NCI-H1092 treated with DMSO at 0.1 percent for 48 hours (cell line): Measurements from ENCODE around the gene LRP2.

ENCODE experiments used
- DNase-seq: peaks from one replicate; lab custom pipeline; 2025; lab: John Stamatoyannopoulos, UW

The LRP2 gene

DNA sequence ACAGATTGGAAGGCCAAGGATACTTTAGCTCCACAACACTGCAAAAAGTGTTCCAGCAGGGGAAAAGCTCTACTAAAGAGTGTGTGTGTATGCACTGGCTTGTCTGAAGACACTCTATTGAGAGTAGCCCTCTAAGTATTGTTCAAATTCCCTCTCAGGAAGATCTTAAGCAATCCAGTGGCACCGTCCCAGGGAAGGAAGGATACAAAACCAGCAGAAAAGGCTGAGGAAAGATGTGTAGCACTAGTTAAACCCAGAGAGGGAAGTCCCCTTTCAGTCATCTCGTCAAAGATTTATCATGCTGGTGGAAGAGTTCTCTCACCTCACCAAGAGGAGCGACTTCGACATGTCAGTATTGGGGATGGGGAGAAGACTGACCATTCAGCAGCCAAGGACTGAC is 242.5 kb downstream of the LRP2 start:
- DNase-seq = no peak

DNA sequence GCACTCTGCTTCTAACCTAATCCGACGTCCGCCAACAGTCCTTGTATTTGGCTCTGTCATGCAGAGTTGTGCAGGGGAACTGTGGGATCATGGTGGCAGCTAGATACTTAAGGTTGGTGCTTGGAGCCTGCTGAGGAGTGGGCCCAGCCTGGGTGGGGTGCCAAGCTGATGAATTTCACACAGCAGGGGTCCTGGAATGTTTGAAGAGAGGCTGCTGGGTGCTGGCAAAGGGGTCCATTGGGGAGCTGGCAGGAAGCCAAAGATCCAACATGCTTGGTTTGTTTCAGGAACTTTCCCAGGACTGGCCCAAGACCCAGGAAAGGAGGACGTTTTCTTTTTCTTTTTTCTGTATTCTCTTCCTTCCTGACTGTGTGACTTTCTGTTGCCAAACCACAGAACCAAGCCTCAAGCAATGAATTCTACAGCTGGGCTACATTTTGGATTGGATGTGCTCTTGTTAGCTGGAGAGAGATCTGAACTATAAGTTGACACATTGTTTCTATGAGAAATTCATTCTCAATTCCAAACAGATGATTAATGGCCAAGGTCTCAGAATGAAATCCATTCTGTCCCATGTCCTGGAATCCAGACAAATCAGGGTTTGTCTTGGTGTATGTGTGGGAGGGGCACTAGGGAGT is 243.1 kb downstream of the LRP2 start:
- no peak for DNase-seq

DNA sequence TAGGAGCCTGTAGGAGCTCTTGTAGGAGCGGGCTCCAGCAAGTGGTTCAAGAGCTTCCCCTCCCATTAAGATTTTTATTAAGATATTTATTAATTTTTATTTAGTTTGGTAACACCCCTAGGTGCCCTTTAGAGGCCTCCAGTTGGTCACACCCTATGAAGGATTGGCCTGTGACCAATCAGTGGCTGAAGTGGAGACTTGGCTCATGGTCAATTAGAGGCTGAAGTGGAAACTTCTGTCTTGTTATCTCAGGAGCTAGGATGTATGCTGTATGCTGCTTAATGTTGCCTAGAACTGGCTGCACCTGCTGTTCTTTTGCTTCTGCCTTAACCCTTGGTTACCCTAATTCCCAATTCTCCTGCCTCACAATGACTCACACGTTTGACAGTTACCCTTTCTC is 244.3 kb downstream of the LRP2 start:
- DNase-seq = no peak

DNA sequence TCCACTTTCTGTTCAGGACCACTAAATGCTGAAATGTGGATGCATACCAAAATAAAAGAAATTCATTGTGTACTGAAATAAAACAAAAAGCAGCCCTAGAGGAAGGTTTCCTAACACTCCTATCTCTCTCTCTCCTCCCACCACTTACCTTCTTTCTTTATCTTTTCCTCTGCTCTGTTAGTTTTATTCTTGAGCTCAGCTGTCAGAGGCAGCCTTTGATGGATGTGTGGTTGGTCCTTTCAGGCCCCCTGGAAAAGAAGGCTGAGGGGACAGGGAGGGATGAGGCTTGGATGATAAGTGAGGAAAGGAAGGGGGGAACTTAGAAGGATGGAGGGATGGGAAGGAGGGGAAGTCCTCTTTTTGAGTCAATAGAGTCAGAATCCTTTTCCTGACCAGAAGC is 245.3 kb downstream of the LRP2 start:
- no peak for DNase-seq

DNA sequence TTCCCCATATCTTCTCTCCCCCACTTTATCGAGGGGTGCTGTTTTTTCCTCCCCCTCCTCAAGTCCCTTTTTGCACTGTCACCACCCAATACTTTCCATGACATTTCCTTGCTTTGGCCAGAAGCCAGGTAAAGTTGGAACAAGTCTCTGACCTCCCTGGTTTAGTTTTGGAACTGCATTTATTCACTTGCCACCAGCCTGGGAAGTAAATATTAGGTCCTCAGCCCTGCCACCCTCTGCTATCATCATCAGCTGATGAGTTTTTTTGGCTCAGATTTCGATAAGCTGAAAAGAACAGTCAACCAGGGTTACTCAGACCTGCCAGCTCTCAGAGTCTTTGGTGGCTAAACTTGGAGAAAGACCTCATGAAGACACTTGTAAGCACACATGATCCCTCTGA is 246.0 kb downstream of the LRP2 start:
- DNase-seq = no peak

DNA sequence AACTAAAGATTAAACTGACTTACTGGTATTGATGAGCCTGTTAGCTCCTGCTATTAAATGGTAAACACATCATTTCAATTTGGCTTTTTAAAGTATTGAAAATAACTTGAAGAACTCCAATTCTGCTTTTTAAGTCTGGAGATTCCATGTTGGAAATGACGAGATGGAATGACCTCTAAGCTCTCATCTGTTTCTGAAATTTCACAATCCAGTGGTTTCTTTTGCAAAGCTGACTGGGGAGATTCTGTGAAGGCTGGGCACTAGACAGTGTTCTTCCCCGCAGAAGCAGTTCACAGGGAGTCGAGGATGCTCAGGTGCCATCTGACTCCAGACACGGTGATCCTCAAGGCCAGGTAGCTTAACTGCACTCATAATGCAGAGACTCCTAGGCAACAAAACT is 248.3 kb downstream of the LRP2 start:
- no peak for DNase-seq

DNA sequence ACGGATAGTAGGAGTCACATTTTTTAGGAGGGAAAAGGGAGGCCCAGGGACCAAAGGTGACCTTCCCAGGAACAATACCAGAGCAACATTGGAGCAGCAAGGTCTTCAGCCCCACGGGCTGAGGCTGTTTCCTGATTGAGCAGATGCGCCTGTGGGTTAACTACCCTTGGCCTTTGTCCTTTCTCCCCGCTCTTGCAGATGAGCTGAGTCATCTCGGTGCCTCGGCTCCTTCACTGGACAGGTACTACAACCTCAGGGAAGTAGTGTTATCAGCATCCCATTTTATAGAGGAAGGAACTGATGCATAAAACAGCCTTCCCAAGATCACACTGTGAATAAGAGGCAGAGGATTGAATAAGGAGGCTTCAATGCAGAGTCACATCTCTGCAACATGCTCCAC is 249.5 kb downstream of the LRP2 start:
- DNase-seq = no peak

DNA sequence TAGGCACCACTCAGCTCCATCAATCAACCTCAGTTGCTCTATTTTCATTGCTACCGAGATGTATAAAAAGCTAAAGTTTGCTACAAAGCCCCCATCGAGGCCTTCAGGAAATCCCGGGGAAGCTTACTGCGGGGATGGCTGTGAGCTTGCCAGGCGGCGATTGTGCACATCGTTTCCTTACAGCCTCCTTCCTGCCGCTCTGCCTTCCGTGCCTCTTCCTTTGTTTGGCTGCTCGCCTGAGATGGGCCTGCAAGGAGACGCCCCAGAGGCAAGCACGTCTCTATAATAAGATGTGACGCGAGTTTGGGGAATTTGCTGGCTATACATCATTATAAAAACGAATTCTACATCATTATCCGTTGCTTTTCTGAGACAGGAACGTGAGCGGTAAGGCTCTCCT is 251.4 kb downstream of the LRP2 start:
- no peak for DNase-seq

DNA sequence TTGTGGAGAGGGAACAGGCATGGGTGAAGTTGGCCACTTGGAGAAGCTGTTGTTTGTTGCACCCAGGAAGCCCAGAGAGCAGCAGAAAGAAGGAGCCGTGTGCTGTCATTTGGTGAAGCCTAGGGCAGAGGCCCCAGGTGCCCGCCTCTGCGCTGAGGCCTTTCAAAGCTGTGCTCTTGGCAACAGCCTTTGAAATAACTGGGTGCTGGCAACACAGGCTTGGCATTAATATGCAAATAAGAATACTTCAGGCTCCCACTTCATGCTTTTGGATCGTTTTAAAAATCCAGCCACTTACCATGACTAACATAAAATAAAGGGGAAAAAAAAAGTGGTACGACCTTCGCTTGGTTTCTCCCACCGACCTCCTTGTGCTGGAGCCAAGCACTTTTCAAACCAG is 251.9 kb downstream of the LRP2 start:
- DNase-seq = no peak

DNA sequence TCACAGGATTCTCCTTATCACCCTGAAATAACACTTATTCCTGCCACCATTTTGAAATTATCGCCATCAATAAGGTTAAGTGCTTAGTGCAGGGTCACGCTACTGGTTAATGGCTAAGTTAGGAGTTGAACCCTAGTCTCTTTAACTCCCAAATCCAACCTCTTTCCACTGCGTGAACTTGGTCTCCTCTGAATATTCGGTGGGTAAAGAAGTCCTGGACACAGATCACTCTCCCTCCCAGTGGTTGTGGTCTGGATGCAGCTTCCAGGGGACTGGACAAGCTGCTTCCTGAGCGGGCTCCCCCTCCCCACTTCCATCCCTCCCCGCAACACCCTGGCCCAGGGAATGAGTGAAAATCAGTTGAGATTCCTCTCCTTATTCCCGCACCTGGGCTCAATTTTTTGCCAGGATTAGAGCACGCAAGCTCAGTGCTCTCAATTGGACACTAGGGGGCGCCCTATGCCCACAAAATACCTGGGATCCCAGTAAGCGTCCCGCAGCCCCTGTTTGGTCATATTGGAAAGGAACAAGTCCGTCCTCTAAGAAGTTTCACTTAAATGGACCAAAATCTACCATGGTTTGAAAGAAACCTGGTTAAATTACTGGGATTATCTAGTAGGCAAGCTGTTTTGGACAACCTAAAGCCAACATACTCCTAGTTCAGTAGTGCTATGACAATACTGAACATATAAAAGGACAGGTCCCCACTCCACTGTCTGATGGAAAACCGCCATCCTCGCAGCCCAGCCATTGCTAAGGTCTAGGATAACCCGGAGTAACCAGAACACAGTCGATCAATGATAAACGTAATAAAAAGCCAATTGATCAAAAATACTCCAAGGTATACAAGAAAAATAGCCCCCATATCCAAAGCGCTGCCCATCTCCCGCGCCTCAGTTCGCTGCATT is 252.6 kb downstream of the LRP2 start:
- DNase-seq = peak; percentile 54

DNA sequence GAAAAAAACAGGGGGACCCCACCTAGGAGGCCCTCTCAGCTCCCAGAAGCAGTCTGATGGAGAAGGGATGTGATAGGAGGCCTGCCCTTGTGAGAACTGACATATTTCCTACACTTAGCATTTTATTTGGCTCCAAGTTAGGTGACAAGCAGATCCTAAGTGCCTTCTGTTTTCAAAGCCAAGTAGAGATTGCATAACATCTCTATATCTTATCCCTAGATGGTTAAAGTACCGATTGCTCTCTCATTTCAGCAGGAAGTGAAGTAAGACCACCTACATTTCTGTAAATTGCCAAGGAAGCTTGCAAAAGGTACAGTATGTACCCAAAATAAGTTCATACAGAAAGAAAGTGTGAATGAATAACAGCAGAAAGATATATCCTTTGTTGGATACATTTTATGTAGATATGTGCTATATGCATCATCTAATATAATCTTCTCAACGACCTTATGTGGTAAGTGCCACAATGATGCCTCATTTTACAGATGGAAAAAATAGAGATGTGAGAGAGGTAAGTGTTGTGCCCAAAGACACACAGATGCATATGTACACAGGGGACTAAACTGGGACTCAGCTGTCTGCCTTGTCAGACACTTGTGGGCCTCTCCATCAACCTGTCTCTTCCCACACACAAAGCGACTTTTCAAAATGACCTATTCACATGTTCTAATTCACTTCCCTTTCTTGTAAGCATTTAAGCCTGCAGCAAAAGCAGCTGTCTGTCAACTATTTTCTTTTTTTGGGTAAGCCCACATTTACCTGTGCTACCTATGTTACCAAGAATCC is 254.0 kb downstream of the LRP2 start:
- DNase-seq = no peak

DNA sequence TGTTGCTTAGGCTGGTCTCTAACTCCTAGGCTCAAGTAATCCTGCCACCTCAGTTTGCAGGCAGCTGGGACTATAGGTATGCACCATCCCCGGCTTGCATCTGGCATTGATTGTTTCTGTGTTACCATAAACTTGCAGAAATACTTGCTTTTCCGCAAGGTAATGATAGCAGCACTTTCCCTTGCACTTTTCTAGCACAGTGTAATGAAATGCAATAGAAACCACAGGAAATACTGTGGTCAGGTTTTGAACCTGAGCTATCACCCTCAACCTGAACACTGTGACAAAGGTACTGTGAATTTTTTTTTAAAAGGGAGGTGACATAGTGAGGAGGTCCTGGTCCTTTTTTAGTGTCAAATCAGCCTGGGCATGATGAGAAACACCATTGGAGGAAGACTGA is 254.7 kb downstream of the LRP2 start:
- DNase-seq = no peak

DNA sequence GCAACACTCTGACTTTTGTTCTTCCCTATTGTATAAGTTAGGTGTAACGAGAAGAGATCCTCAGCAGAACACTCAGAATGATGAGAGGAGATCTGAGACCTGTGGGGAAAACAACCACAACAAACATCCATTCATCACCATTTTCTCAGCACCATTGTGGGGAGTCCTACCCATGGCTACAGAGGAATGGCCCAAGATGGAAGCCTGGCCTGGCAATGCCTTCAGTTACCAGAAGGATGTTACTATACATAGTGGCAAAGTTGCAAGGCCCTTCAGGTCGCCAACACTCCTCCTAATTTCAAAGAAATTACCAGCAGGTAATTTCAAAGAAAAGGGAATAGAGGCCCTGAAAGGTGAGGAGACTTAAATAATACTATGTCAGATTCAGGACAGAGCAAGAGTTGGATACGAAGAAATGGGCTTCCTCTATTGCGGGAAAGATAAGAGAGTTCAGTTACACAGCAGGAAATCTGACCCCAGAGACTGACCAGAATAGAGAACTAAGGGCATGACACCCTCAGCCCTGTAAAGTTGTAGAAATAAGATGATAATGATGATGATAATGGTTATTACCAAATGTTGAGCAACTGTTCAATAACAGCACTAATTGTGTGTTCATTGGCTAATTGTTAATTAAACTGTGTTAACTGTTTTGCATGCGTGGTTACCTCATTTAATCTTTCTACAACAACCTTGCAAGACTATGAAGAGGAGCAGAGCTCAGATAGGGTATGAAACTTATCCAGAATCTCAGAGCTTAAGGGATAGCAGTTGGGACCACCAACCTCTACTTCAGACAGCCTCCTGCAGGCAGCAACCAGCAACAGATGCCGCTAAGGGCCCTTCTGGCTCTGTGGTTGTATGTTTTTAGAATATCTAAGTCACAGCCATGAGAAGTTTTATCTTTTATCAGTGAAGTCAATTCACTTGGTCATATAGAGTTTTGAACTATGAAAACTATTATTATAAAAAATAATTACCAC is 255.5 kb downstream of the LRP2 start:
- DNase-seq = no peak

DNA sequence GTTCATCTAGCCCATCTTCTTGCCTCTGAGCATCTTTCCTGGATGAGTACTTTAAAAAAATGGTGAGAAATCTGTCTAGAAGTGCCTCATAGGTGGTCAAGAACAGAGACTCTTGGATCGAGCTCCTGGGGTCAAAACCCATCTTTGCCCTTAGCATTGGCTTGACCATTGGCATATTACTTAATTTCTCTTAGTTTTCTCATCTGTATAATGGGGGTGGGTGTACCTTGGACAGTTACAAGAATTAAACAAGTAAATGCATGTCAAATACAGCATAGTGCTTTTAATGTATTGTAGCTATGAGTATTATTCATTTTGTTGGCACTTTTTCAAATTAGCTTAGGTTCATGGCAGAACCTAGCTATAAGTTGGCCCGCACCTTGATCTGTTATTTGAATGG is 256.2 kb downstream of the LRP2 start:
- DNase-seq = no peak

DNA sequence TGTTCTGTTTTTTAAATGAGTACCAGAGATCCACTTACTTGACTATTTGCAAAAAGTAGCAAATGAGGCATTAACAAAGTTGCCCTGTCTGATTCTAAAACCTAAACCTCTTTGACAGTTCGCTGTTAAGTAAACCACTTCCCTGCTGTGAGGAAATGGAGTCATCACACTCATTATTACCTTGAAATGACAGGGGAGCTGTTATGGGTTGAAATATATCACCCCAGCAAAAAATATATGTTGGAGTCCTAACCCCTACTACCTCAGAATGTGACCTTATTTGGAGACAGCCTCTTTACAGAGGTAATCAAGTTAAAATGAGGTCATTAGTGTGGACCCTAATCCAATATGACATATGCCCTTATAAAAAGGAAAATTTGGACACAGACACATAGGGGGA is 256.9 kb downstream of the LRP2 start:
- DNase-seq = no peak

DNA sequence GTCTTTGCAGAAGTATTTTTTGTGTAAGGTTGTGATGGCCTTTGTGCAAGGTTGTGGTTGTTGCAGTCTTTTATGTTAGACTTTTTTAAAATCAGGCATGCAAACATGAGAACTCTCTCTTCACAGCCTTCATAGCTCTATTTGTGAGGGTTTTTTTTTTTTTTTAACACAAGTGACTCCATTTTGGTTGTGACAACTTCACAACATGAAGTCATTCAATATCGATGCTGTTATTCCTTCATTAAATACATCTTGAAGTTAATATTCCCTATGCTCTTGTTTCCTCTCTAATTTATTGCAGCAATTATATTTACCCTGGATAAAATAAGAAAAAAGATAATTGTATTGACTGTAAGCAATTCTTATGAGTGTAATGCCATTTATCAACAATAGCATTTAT is 257.5 kb downstream of the LRP2 start:
- no peak for DNase-seq

DNA sequence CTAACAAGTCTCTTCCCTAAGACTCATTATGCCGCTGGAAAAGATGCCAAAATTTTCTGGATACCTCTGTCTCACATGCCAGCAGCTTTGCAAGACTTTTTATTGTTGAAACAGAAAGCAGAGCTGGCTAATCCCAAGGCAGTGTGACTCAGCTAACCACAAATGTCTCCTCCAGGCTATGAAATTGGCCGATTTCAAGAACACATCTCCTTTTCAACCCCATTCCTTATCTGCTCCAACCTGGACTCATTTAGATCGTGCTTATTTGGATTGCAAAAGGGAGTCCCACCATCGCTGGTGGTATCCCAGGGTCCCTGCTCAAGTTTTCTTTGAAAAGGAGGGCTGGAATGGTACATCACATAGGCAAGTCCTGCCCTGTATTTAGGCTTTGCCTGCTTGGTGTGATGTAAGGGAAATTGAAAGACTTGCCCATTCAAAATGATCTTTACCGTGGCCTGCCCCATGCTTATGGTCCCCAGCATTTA is 266.7 kb downstream of the LRP2 start:
- DNase-seq = no peak

DNA sequence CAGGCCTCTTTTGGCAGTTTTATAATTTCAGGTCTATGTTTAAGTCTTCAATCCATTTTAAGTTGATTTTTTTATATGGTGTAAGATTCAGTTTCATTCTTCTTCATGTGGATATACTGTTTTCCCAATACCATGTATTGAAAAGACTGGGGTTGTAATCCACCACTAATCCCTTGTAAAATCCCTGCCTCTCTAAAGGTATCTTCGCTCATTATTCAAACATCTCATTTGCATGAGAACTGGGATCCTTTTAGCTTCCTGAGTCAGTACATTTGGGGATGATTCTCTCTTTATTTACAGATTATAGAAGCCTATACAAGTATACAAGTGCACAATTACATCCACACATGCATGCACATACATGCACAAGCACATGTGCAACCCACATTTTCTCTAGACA is 267.7 kb downstream of the LRP2 start:
- DNase-seq = no peak

DNA sequence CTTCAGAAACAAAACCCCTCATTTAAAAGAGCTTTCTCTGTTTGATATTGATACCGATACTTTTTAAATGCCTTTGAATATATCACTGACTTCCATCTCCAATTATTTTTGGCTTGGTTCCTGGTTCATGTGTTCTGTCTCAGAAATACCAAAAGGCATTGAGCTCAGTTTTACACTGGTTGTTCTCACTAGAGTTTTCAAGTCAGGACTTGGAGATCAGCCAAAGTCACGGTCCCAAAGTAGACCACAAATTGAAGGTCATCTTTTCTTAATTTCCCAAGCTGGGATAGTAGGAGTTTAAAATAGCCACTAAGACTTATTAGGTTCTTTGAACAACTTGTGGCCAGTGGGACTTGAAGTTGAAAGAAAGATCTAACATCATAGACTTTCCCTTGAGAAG is 268.8 kb downstream of the LRP2 start:
- DNase-seq = no peak

DNA sequence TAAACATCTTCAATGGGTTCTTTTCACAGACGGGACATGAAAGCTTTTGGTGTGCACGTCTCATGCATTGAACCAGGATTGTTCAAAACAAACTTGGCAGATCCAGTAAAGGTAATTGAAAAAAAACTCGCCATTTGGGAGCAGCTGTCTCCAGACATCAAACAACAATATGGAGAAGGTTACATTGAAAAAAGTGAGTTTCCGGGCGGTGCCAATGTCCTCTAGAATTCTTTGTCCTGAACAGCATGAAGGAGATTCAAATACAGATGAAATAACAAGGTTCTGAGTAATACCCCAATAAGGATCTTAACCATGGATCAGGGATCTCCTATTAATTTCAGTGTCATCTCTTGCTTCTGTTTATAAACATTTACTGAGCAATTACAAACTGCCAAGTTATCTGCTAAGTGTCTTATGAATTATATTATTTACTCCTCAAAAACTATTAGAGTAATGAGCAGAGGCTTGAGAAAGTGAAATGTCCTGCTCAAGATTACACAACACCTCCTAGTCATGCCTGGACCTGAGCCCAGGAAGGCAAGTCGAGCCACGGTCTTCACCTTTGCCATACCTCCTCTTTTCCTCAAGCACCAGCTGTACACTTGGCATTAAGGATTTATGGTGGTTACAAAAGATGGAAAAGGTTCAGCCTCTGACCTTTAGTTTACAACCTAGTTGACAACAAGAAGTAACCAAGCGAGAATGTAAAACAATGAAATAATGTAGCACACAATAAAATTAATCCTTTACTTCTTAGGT is 270.4 kb downstream of the LRP2 start:
- DNase-seq = no peak

DNA sequence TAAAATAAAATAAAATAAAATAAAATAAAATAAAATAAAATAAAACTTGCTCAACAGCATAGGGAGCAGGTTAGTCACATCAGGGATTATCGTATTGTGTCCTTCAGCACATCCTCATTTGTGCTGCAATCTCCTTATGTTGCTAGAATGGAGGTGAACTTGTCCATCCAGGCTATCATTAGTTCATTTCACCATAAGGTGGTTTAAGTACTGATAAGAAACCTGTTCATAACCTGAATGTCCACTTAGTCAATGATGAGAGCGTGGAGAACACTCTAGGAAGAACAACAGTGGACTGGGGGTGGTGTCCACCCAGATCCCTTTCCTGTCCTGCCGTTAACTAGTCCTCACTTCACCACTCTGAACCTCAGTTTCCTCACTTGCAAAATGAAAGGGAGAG is 271.1 kb downstream of the LRP2 start:
- DNase-seq = no peak
